Lower lobe of right lung (tissue), 2 donors: ENCODE measurements around the gene PTGES. TPM values are rescaled to one million over a fixed set of nuclear protein-coding genes. Genes with fewer than 3 reads are reported as not detected.

Experiments
- ATAC-seq, 2 donors: fragments of 200-7000 bp; cut with Tn5 transposase; one replicate each; pipeline ENCODE4 v1.9.1; 2020 to 2022; ENCODE audit warnings: mild to moderate bottlenecking in 2 of 2, moderate library complexity in 2 of 2
- DNase-seq: peaks from one replicate; pipeline ENCODE4 v3.0.0-alpha.2; 2020
- H3K27ac ChIP-seq: fragments of 200-600 bp; one replicate; pipeline ENCODE4 v1.8.0; 2022
- H3K27me3 ChIP-seq: fragments of 200-600 bp; one replicate; pipeline ENCODE4 v1.8.0; 2022; ENCODE audit warnings: low read depth
- H3K36me3 ChIP-seq: fragments of 200-600 bp; one replicate; pipeline ENCODE4 v1.8.0; 2022; ENCODE audit warnings: mild to moderate bottlenecking
- H3K4me1 ChIP-seq: fragments of 200-600 bp; one replicate; pipeline ENCODE4 v1.8.0; 2022
- H3K4me3 ChIP-seq: fragments of 200-600 bp; one replicate; pipeline ENCODE4 v1.8.0; 2022; ENCODE audit warnings: mild to moderate bottlenecking
- H3K9me3 ChIP-seq: fragments of 200-600 bp; one replicate; pipeline ENCODE4 v1.8.0; 2022
- intact Hi-C: fragments of 100-400 bp; cut with DNase I; formaldehyde crosslinking; loops from one replicate; pipeline ENCODE4 v1.11.0; 2022
- total RNA-seq: library from RNA; stranded (reverse); fragmentation: NEBNext Ultra II Directional; extraction: Animal tissue kit (Norgen Biotek cat#: 25700); gene quantifications from one replicate; pipeline ENCODE4 v1.2.1, GENCODE V29; 2021
- TF ChIP-seq, protein P1 (sequence below): fragments of 200-600 bp; IDR thresholded peaks from one replicate; pipeline ENCODE4 v1.8.0; 2022; ENCODE audit warnings: antibody characterized with exemption, mild to moderate bottlenecking
- donor health status: DM: no; HTN: yes; CAD: no; lungs with severe emphysema.

Gene PTGES
- total RNA-seq, 1 donor from 2014 or later = 3.9 TPM

GRCh38 chr9:129703667-129704355 is 49.0 kb downstream of the PTGES start:
- Histone ChIP-seq H3K4me3 (no peak overlapping the region), H3K9me3 (no peaks in the 10 kb centered on the region), H3K36me3 (no peaks in the 10 kb centered on the region), H3K27me3 (peaks cover 2% of the 10 kb centered on the region), H3K4me1 (peaks cover 17% of the 10 kb centered on the region), H3K27ac (peak overlapping the region; percentile 56)
- TF ChIP-seq, protein P1, sequence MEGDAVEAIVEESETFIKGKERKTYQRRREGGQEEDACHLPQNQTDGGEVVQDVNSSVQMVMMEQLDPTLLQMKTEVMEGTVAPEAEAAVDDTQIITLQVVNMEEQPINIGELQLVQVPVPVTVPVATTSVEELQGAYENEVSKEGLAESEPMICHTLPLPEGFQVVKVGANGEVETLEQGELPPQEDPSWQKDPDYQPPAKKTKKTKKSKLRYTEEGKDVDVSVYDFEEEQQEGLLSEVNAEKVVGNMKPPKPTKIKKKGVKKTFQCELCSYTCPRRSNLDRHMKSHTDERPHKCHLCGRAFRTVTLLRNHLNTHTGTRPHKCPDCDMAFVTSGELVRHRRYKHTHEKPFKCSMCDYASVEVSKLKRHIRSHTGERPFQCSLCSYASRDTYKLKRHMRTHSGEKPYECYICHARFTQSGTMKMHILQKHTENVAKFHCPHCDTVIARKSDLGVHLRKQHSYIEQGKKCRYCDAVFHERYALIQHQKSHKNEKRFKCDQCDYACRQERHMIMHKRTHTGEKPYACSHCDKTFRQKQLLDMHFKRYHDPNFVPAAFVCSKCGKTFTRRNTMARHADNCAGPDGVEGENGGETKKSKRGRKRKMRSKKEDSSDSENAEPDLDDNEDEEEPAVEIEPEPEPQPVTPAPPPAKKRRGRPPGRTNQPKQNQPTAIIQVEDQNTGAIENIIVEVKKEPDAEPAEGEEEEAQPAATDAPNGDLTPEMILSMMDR = no peak
- ATAC-seq = peak; percentile 43 to 44
- no peak for DNase-seq
- intact Hi-C loops = no loop called here

DNA sequence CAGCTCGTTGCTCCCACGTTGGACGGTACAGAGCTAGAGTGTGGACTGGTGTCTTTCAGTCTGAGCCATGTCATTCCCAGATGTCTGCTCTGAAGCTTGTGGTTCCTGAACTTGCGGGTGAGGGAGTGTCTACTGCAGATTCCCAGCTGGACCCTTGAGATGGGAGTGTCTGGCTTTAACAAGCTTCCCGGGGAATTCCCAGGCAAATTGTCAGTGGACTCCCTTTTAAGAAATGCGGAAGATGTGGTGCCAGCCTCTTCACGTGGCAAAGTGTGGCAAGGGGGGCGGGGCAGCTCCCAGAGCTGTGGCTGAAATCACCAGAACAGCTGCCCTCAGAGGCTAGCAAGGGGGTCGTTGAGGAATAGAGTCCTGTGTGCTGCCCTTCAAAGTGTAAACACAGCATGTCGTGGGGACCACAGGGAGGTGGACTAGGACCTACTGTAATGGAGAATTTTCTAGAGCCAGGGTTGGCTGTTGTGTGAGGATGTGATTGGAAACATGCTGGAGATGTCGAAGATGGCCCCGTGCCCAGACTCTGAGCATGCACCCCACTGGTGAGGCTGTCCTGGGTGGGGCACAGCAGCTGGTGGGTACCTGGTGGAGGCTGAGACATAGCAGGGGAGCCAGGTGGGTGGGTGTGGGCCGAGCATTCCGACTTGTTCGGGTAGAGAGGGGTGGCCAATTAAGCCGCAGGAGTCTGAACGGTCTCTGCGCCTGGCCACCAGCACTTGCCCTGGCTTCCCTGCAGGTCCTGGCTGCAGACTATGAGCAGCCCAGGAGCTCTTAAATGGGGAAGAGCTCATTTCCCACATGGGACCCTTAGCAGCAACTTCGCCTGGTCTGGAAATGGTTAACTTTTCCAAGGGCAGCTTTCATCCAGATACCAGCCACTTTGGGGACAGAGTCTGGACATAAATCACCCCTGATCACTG is 50.0 kb downstream of the PTGES start:
- DNase-seq (peak; percentile 74), ATAC-seq (peak; percentile 82 to 84)
- Histone ChIP-seq H3K36me3 (no peaks in the 10 kb centered on the region), H3K4me1 (peaks cover 26% of the 10 kb centered on the region), H3K27me3 (peaks cover 12% of the 10 kb centered on the region), H3K9me3 (no peaks in the 10 kb centered on the region), H3K27ac (peak overlapping the region; percentile 56), H3K4me3 (no peak overlapping the region)
- intact Hi-C loops = no loop called here
- TF ChIP-seq, protein P1 = no peak

GRCh38 chr9:129701549-129701948 is 51.3 kb downstream of the PTGES start:
- H3K4me1 ChIP-seq = peaks cover 37% of the 10 kb centered on the region
- intact Hi-C loops = no loop called here
- no peak for ATAC-seq
- H3K36me3 ChIP-seq = no peaks in the 10 kb centered on the region
- TF ChIP-seq, protein P1 = no peak
- DNase-seq = no peak
- H3K9me3 ChIP-seq = no peaks in the 10 kb centered on the region
- H3K4me3 ChIP-seq = no peak overlapping the region
- H3K27ac ChIP-seq = no peak overlapping the region
- peaks cover 24% of the 10 kb centered on the region for H3K27me3 ChIP-seq

DNA sequence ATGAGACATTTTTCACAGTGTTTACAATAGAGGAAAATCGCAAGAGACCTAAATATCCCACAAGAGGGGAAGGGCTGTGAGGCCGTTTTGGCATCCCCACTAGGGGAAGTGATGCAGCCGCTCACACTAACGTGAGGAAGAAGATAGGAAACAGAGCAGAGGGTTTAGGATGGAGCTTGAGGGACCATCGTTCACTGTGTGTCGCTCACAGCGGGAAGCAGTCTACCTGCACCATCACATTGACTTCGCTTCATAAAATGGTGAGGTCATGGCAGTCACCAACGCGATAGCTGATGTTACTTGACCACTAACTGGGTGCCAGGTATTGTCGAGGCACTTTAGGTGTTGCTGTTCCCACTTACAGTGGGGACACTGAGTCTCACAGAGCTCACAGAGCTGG is 51.8 kb downstream of the PTGES start:
- Histone ChIP-seq H3K4me1 (peaks cover 37% of the 10 kb centered on the region), H3K27ac (no peak overlapping the region), H3K4me3 (no peak overlapping the region), H3K36me3 (no peaks in the 10 kb centered on the region), H3K9me3 (no peaks in the 10 kb centered on the region), H3K27me3 (peaks cover 29% of the 10 kb centered on the region)
- intact Hi-C loops = no loop called here
- DNase-seq (no peak), ATAC-seq (no peak)
- TF ChIP-seq, protein P1 = no peak

GRCh38 chr9:129698254-129698757 is 54.5 kb downstream of the PTGES start:
- Histone ChIP-seq H3K4me3 (no peak overlapping the region), H3K9me3 (no peaks in the 10 kb centered on the region), H3K36me3 (no peaks in the 10 kb centered on the region), H3K27ac (peak overlapping the region; percentile 65), H3K4me1 (peaks cover 30% of the 10 kb centered on the region), H3K27me3 (peaks cover 30% of the 10 kb centered on the region)
- no peak for ATAC-seq
- intact Hi-C loops = no loop called here
- DNase-seq = no peak
- TF ChIP-seq, protein P1 = no peak
